Activated CD4-positive, alpha-beta T cell treated with anti-CD3 and anti-CD28 coated beads, Interleukin-2, amount 50 U/mL, for 24 hours (primary cell): Measurements from ENCODE around the gene NMBR.
"Not testable (repeated sequence)": the region's sequence is repeated elsewhere in the genome, so short reads cannot be mapped to it uniquely, and the experiment has no call there.

Source experiments
- DNase-seq, 2 donors: peaks; one replicate each; pipeline ENCODE4 v3.0.0-alpha.2; 2020; ENCODE audit warnings: low read depth in 1 of 2, low spot score in 1 of 2

Gene NMBR

DNA sequence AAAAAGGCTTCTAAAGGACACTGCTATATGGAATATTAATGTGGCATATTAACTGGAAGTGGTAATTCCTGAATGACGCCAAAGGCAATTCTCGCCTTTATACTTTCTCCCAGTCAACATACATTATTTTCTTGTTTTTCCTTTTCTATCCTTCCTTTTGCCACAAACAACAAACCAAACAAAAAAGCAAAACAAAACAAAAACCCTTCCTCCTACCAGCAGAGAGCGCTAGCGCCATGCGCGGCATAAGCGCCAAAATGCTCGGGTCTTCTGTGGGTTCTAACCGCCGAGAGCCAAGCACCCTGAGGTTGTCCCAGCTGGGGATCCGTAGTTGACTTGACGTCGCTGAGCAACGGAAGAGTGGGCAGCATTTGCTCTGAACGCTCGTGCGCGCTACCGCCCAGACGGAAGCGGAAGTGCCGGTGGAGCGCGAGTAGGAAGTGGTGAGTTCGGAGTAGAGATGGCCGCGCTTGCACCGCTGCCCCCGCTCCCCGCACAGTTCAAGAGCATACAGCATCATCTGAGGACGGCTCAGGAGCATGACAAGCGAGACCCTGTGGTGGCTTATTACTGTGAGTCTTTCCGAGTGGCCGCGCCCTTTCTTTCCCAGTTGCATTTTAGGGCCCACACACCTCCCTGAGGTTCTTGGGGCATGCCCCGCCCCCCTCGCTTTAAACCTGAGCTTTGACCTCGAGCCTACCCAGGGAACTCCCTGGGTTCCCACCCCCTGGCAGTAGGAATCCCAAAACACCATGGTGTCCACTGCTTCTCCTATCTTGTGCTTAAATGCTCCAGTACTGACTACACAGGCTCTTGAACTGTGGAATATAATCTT, at the start of gene NMBR, which contains the start of gene VTA1:
Gene NMBR (minus strand): TSS at position 295 of the 835 bp plus-strand sequence. CDS start 58,464 bp downstream, outside the sequence.
Gene VTA1 (plus strand): TSS at position 436 of the 835 bp plus-strand sequence. CDS start 25 bp downstream, at position 461.
- peak; percentile 80 to 96 for DNase-seq

DNA sequence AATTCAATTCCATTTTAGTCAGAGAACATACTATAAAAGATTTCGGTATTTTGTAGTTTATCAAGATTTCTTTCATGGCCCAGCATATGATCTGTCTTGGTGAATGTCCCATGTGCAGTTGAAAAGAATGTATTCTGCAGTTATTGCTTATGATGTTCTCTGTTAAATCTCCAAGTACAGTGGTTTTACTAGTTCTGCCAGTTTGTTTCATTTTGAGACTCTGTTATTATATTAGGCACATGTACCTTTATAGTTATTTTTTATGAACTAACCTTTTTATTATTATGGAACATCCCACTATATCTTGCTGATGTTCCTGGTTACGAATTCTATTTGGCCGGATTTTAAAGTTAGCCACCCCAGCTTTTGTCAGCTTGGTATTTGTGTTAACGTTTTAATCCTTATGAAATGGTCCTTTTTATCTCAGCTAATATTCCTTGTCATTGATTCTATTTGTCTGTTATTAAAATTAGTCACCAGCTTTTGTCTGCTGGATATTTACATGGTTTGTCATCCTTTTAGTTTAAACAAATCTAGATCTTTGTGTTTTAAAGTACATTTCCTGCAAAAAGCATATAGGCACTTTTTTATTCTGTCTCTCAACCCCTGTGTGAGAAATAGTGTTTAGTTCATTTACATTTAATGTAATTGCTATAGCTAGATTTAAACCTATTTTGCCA, 49.1 kb upstream of the NMBR start:
- DNase-seq, result no peak

DNA sequence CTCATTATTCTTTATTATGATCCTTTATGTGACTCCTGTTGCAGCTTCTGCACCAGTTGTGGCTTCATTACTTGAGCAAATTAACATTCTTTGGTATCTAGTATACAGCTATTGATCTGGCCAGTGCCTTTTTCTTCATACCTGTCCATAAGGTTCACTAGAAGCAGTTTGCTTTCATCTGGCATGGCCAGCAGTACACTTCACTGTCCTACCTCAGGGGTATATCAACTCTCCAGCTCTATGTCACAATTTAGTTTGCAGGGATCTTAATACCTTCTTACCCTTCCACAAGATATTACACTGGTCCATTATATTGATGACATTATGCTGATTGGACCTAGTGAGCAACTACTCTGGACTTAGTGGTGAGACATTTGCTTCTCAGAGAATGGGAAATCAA, 46.7 kb upstream of the NMBR start:
- no peak for DNase-seq

DNA sequence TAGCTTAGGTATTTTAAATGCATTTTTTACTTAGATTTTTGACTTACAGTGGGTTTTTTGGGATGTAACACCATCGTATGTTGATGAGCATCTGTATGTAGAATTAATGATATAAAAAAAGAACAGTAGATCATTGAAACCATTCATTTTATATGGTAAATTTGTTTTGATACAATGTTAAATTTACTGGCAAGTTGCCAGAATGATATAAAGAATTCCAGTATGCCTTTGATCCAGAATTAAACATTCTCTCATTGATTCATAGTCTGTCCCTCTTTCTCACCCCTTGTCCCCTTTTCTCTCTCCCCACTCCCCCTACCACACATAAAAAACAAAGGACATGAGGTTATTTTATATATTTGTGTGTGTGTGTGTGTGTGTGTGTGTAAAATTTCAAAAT, 45.4 kb upstream of the NMBR start:
- no peak for DNase-seq

DNA sequence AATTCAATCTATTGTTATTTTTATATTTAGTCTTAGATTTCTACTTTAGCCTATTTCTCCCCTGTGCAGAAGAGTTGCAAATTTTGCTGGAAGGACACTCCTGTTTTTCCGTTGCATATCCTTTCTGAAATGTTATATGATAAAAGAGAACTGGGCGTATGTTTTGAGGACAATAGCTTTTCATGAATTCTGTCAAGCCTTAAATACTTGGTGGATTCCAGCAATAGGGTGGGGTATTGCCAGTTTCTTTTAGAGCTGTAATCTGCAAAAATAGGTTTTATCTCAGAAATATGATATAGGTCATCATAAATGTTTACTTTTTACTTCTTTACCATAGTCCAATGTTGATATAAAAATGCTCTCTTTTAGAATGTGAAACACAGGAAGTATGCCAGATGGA, 42.1 kb upstream of the NMBR start:
- no peak for DNase-seq

DNA sequence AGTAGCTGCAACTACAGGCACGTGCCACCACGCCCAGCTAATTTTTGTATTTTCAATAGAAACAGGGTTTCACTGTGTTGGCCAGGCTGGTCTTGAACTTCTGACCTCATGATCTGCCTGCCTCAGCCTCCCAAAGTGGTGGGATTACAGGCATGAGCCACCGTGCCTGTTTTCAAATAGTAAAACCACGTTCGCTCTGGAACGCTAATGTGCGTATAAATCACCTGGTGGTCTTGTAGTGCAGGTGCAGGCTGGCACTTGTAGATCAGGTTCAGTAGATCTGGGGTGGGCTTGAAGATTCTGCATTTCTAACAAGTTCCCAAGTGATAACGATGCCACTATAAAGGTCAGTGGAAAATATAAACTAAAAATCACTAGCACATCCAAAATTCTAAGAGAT, 41.4 kb upstream of the NMBR start:
- DNase-seq, result not testable (repeated sequence)

DNA sequence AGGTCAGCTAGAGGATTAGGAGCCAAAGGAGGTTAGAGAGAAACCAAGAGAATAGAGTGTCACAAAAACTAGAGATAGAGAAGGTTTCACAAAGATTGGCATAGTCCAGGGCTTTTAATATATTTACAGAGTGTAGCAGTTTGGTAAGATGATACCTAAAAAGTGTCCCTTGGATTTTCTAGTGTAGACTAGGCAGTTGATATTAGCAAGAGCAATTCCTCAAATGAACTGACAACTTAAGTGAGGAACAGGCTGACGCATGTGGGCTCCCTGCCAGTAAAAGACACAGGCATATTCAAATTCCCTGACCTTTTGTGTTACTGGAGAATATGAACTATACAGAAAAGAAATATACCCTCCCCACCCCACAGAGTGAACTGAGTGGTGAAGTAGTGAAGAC, 40.3 kb upstream of the NMBR start:
- DNase-seq, result no peak

DNA sequence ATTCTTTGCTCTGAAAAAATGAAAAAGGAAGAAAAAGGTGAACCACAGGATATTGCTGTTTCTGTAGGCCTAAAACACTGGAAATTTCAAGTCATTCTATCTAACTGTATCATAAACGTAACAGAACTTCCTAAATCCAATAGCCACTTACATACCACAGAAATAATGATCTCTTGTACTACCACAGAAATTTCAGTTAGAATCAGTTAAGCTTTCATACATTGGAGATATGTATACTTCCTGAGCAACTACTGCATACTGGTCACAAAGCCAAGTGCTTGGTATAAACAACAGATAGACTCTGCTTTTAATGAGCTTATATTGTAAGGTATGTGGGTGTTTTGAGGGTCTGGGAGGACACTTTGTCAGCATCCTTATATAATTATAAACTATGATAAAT, 38.7 kb upstream of the NMBR start:
- no peak for DNase-seq

DNA sequence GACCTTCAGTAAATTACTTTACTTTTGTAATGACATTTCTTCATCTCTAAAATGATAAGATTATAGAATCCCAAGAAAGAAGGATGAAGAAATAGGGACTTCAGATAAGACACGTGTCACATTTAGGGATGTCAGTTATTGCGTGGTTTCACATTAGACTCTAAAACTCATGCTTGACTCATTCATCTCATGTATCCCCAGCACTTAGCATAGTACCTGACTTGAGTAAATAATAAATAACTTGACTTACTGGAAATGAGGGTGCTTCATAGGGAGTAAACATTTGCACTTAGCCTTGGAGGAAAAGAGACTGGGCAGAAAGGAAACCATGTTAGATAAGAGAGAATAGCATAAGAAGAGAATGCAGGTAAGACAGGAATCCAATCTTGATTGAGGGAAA, 37.4 kb upstream of the NMBR start:
- no peak for DNase-seq

DNA sequence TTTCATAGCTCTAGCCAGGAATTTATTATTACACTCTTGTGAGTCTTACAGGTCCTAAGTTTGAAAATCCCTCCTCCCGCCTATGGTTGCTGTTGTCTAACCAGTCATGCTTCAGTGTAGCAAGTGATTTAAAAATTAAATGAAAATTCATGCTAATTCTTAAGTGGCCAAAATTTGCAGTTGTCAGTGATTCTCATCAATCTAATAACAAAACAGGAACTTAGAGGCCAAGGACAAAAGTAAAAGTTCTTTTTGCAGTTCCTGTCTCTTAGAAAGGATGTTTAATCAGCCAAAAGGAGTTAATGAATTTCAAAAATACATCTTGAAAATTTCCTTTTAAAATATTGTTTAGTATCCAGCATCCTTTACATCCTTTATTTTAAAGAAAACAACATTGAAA, 36.4 kb upstream of the NMBR start:
- no peak for DNase-seq

DNA sequence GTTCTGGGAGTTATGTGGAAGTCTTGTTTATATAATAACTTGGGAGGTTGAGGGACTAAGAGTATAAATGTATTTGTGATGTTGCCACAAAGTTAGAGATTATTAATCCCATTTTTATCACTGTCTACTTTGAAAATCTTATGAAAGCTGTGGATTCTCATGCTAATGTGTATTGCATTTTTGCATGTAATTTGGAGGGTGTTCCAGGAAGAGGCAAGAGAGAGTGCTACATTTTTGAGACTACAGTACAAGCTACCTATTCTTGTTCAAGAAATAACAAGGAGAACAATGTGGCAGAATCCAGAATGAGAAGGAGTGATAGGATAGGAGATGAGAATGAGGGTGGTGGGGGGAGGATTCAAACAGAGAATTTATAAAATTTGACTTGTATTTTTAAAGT, 35.1 kb upstream of the NMBR start:
- no peak for DNase-seq

DNA sequence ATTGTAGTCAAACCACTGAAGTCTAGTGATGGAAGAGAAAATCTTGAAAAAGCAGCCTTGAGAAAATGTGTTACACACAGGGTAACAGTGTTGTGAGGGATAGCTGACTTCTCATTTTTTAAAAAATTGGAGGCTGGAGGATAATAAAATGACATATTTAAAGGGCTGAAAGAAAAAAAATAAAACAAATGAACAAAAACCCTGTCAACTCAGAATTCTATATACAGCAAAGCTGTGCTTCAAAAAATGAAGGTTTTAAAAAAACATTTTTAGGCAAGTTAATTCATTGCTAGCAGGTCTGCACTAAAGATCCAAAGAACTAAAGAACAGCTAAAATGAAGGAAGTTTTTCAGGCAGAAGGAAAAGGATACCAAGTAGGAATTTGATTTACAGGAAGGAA, 31.2 kb upstream of the NMBR start:
- DNase-seq, result no peak

DNA sequence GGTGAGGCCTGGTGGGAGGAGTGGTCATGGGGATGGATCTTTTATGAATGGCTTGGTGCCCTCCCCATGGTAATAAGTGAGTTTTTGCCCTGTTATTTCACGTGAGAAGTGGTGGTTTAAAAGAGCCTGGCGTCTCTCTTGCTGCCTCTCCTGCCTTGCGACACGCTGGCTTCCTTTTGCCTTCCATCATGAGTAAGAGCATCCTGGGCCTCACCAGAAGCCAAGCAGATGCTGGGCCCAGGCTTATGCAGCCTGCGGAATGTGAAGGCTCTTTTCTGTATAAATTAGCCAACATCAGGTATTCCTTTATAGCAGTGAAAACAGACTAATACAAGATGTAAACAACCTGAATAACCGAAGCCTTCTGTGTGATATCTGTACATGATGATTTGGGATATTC, 27.8 kb upstream of the NMBR start:
- DNase-seq, result no peak

DNA sequence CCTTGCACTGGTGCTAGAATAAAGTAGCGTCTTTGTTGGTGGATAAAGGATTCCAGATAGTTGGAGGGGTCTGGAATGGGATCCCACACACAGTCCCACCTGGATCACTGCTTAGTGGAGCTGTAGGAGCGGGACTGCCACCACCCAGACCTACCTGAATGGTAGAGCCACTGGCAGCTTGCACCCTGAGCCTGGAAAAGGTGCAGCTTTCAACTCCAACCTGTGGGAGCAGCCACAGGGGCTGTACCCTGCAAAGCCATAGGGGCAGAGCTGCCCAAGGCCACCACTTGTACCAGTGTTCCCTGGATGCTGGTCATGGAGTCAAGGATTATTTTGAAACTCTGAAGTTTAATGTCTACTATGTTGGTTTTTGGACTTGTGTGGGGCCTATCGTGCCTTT, 27.1 kb upstream of the NMBR start:
- no peak for DNase-seq

DNA sequence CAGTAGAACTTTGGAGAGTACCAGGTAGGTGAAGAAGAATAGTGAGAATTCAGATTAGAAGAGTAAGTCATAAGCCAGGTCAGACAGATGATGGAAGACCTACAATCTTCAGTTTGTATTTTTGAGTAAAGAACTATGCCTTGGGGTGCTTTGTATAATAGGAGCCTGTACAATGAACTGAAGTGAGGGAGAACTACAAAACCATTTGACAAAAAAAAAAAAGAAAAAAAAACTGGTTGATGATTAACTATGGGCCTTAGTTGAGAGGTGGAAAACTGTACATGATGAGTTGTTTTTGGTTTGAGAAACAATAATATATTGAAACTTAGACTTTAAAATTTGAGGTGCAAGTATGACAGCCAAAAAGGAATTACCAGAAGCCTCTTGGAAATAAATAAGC, 25.8 kb upstream of the NMBR start:
- no peak for DNase-seq

DNA sequence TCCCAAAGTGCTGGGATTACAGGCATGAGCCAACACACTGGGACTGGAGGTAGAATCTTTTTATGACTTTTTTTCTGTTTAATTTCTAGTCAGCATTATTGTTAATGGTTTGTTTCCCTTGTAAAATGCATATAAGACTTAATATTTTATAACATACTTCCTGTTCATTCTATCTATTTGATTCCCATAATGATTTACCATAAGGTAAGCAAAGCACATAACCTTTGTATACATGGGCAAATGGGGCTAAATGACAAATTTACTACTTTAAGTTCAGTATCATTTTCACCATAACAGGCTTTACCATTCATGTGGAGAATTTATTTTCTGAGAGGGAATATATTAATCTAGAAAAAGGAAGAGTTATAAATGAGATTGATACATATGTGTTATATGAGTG, 24.4 kb upstream of the NMBR start:
- DNase-seq, result no peak

DNA sequence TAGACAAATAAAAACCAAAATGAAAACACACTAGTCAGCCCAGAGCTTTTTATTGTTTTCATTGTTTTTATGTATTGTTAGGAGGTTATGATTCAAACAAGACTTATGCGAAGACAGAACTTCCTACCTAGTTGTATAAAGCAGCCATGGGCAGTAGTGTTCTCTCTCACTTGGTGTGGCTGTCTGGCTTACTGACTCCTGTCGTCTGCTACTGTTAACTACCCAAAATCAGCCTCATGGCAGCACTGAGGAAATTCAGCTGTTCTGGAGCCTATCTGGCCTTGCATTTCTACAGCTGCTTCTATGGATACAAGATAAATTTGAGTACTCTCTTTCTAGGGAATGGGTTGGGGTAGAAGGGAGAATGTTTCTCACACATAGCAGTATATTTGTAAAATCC, 20.6 kb upstream of the NMBR start:
- no peak for DNase-seq

DNA sequence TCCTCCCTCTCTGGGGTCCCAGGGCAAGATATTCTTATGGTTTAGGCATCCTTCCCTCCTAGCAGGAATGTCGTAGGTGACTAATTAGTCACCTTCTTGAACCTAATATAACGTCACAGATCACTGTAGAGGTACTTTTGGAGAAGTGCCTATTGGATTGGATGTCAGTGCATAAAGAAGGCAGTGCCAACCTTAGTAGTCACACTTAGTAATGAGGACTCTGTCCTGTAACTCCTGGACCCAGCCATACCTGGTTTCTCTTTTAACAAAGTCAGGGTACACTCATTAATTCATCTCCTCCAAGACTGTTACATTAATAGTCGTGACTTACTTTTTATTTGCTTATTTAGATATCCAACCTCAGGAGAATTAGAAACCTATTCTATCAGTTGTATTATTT, 20.1 kb upstream of the NMBR start:
- no peak for DNase-seq

DNA sequence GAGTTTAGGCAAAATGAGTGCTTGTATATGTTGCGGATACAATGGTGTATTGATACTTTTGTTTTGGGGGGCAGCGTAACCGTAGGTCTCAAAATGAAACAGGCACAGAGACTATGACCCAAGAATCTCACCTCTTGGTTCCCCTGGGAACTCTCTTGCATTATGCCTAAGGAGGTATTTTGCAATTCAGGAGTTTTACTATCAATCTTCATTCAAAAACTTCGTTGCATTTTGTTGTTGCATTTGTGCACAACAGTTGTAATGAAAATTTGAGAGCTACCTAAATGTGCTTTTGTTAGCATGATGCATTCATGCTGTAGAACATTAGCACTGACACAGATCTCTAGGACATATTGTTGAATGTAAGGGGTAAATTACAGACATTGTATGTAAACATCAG, 18.3 kb upstream of the NMBR start:
- DNase-seq, result no peak

DNA sequence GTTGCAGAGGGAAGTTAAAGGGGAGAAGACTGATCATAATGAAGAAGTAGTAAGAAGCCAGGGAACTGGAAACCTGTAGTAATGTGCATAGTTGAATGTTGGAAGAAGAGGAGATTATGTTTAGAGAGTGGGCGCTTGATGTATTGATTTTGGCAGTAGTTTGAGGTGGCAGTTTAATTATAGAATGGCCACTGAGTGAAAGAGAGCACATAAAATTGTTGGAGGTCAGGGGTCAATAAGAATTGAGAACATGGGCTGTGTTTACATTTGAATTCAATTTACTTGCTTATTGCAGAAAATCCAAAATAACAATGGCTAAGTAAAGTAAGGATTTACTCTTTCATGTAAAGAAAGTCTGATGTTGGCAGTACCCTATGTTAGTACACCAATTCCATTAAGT, 15.9 kb upstream of the NMBR start:
- DNase-seq, result no peak

DNA sequence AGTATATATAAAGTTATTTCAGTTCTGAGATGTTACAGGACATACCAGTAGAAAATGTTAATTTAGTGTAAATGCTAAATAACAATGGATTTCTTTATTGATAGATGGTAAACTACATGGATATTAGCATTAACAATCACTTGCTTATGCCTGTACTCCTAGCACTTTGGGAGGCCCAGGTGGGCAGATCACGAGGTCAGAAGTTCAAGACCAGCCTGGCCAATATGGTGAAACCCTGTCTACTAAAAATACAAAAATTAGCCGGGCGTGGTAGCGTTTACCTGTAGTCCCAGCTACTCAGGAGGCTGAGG, 9.8 kb upstream of the NMBR start:
- not testable (repeated sequence) for DNase-seq

DNA sequence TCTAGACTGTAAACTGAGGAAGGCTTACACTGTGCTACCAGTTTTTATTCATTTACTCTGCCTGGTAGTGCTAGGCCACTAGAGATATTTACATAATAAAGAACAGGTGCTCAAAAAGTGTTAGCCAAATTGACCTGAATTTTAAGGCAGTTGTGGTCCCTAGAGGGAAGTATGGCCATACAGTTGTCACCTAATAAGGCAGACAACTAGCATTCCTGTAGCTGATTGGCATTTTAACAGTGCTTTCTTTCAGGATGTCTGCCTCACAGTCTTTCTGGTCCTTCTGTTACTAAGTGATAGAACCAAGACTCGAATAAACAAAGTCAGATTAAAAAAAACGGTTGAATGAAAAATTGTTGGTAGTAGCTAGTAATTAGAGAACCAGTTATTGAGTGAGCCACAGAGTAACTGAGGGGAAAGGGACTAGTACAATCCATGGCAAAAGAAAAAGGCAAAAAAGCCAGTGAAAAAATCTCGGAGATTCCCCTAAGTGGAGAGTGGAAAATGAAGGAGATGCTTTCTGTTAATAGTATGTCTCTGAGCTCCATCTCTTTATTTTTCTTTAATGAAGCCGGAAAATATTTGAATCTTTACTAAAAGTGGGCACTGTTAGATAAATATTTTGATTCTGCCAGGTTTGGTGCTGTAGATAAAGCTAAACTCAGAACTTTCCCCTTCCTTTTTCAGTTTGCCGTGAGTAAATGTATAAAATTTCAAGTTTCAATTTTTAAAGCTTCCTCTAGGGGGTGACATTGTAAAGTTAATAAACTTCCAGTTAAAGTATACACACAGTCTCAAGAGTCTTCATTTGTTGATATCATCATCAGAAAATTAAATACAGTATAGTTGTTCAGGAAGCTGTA, 9.2 kb upstream of the NMBR start:
- DNase-seq, result no peak
